Testis (tissue), 2 donors: Measurements from ENCODE around the gene SLC35F4.

Source experiments
- POLR2A ChIP-seq: fragments of 450-650 bp; IDR thresholded peaks from one replicate; pipeline ENCODE4 v1.6.1; 2017; ENCODE audit warnings: antibody characterized with exemption, mild to moderate bottlenecking, moderate library complexity
- TF ChIP-seq, protein P1 (sequence below), 3 experiments: fragments of 450-650 bp in 2 of 3; fragments of 200-600 bp in 1 of 3; sonication (generic) in 1 of 3; IDR thresholded peaks; one replicate each; pipeline ENCODE4 v1.5.1; 2016 to 2019; ENCODE audit warnings: antibody characterized with exemption in 3 of 3, mild to moderate bottlenecking in 2 of 3, moderate library complexity in 1 of 3

DNA sequence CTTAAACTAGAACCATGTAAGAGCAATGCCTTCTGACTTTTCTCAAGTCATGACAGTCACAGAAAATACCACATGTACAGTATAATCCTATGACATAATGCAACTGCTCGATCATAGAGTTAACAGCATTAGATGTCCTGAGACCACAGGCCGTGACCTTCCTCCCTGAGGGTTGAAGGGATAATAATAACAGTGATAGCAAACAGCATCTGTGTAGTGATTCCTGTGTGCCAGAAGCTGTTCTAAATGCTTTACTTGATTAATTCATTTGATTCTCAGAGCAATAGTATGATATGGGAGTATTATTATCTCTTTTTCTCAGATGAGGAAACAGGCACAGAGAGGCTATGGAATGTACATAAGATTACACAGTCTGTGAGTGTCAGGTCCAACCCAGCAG lies 53.2 kb downstream of the SLC35F4 start:
- TF ChIP-seq, protein P1, sequence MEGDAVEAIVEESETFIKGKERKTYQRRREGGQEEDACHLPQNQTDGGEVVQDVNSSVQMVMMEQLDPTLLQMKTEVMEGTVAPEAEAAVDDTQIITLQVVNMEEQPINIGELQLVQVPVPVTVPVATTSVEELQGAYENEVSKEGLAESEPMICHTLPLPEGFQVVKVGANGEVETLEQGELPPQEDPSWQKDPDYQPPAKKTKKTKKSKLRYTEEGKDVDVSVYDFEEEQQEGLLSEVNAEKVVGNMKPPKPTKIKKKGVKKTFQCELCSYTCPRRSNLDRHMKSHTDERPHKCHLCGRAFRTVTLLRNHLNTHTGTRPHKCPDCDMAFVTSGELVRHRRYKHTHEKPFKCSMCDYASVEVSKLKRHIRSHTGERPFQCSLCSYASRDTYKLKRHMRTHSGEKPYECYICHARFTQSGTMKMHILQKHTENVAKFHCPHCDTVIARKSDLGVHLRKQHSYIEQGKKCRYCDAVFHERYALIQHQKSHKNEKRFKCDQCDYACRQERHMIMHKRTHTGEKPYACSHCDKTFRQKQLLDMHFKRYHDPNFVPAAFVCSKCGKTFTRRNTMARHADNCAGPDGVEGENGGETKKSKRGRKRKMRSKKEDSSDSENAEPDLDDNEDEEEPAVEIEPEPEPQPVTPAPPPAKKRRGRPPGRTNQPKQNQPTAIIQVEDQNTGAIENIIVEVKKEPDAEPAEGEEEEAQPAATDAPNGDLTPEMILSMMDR (IDR thresholded peaks at IDR 0.05), result no peak
- TF ChIP-seq POLR2A, result no peak
